Measurements from ENCODE around the gene MS4A14. TPM values are rescaled to one million over a fixed set of nuclear protein-coding genes. Genes with fewer than 3 reads are reported as not detected.

MS4A14 gene
- total RNA-seq, 2 donors from 2014 or later = 0.17 to 1.1 TPM

GRCh38 chr11:60372767-60373166 is 23.5 kb upstream of the MS4A14 start:
- H3K27ac ChIP-seq = no peak overlapping the region
- H3K36me3 ChIP-seq = no peaks in the 10 kb centered on the region
- intact Hi-C loops (cut with DNase I) = no loop called here
- no peak for TF ChIP-seq CTCF (IDR thresholded peaks at IDR 0.05)
- H3K9me3 ChIP-seq = no peaks in the 10 kb centered on the region
- H3K27me3 ChIP-seq = no peaks in the 10 kb centered on the region
- no peak for DNase-seq
- H3K4me1 ChIP-seq = no peaks in the 10 kb centered on the region
- no peak overlapping the region for H3K9ac ChIP-seq (ENCODE audit: low read depth in 2 of 2, low read length in 2 of 2)
- H3K4me3 ChIP-seq = no peak overlapping the region

GRCh38 chr11:60375316-60375715 is 20.9 kb upstream of the MS4A14 start:
- intact Hi-C loops (cut with DNase I) = no loop called here
- H3K9me3 ChIP-seq = no peaks in the 10 kb centered on the region
- H3K4me3 ChIP-seq = no peak overlapping the region
- H3K36me3 ChIP-seq = no peaks in the 10 kb centered on the region
- no peaks in the 10 kb centered on the region for H3K4me1 ChIP-seq
- no peak overlapping the region for H3K9ac ChIP-seq (ENCODE audit: low read depth in 2 of 2, low read length in 2 of 2)
- DNase-seq = no peak
- no peaks in the 10 kb centered on the region for H3K27me3 ChIP-seq
- no peak overlapping the region for H3K27ac ChIP-seq
- no peak for TF ChIP-seq CTCF (IDR thresholded peaks at IDR 0.05)

GRCh38 chr11:60376601-60377000 is 19.7 kb upstream of the MS4A14 start:
- intact Hi-C loops (cut with DNase I) = no loop called here
- Histone ChIP-seq H3K27me3 (no peaks in the 10 kb centered on the region), H3K4me3 (no peak overlapping the region), H3K36me3 (no peaks in the 10 kb centered on the region), H3K27ac (no peak overlapping the region), H3K9ac (ENCODE audit: low read depth in 2 of 2, low read length in 2 of 2) (no peak overlapping the region), H3K9me3 (no peaks in the 10 kb centered on the region), H3K4me1 (no peaks in the 10 kb centered on the region)
- no peak for TF ChIP-seq CTCF (IDR thresholded peaks at IDR 0.05)
- no peak for DNase-seq

- Histone ChIP-seq H3K36me3 (no peaks in the 10 kb centered on the region), H3K27me3 (no peaks in the 10 kb centered on the region), H3K9me3 (no peaks in the 10 kb centered on the region), H3K4me1 (no peaks in the 10 kb centered on the region), H3K27ac (peak overlapping the region; percentile 12), H3K4me3 (no peak overlapping the region), H3K9ac (ENCODE audit: low read depth in 2 of 2, low read length in 2 of 2) (no peak overlapping the region)
- intact Hi-C loops (cut with DNase I) = no loop called here
- DNase-seq = peak; percentile 36
- TF ChIP-seq CTCF (IDR thresholded peaks at IDR 0.05) = no peak
Observed at GRCh38 chr11:60377401-60378136, 18.7 kb upstream of the MS4A14 start.

- no peaks in the 10 kb centered on the region for H3K9me3 ChIP-seq
- peak within 1 kb of the TSS; percentile 43 for H3K27ac ChIP-seq
- no peaks in the 10 kb centered on the region for H3K4me1 ChIP-seq
- no peaks in the 10 kb centered on the region for H3K36me3 ChIP-seq
- no peak for DNase-seq
- intact Hi-C loops (cut with DNase I) = no loop called here
- no peaks in the 10 kb centered on the region for H3K27me3 ChIP-seq
- H3K9ac ChIP-seq (ENCODE audit: low read depth in 2 of 2, low read length in 2 of 2) = no peak within 1 kb of the TSS
- TF ChIP-seq CTCF (IDR thresholded peaks at IDR 0.05) = no peak
- H3K4me3 ChIP-seq = no peak within 1 kb of the TSS
Observed at GRCh38 chr11:60378354-60378753, 17.9 kb upstream of the MS4A14 start, which contains the start of gene MS4A7. TSS of gene MS4A7 (plus strand) at chr11:60378532. CDS start at chr11:60383142, 4,610 bp downstream.
